Measurements from ENCODE around the gene DPEP1.
"Not testable (repeated sequence)": the region's sequence is repeated elsewhere in the genome, so short reads cannot be mapped to it uniquely, and the experiment has no call there.

DPEP1 gene

DNA sequence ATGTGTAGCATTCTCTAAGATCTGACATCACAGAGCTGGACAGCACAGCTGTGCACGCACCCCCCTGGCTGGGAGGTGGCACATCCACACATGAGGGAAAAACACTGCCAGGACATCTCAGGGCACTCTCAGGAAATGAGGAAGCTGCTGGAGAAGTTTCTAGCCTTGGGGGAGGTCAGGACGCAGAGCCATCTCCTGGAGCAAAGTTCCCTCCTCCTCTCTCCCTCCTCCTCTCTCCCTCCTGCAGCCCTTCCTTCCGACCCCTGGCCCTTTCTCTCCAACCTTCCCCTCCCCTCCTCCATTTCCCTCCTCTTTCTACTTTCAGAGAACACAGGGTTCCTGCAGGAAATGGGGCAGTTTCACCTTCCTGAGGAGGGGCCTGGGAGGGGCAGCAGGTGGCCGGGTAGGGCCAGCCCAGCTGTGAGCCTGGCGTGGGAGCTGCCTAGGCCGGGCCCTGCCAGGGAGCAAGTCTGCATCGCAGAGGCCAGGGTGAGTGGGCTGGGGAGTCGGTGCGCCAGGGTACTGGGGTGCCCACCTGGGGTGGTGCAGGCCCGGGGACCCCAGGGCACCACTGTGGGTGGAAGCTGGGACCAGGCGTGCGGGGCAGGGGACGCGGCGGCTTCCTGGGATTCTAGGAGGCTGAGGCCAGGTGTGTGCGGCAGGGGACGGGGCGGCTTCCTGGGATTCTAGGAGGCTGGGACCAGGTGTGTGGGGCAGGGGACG, at the start of gene DPEP1:
DPEP1 (plus strand) TSS at position 412 of the 723 bp plus-strand sequence. CDS start 16,769 bp downstream, outside the sequence.
- FAIRE-seq (no peak), DNase-seq (ENCODE audit: insufficient read length, low spot score) (no peak)

GRCh38 chr16:89564476-89565255, 48.8 kb upstream of the DPEP1 start:
- FAIRE-seq (no peak), DNase-seq (ENCODE audit: insufficient read length, low spot score) (no peak)

DNA sequence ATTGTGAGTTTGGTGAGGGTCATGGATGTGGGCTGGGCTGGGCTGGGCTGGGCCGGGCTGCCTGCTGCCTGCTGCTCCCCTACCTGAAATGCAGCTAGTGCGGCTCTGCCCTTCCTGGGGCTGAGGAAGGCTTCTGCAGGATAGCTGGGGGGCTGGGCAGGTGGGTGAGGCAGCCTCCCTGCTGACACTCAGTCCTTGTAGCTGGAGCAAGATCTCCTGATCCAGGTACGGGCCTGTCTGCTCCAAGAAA, 48.3 kb upstream of the DPEP1 start:
- DNase-seq (ENCODE audit: insufficient read length, low spot score) (no peak), FAIRE-seq (no peak)

DNA sequence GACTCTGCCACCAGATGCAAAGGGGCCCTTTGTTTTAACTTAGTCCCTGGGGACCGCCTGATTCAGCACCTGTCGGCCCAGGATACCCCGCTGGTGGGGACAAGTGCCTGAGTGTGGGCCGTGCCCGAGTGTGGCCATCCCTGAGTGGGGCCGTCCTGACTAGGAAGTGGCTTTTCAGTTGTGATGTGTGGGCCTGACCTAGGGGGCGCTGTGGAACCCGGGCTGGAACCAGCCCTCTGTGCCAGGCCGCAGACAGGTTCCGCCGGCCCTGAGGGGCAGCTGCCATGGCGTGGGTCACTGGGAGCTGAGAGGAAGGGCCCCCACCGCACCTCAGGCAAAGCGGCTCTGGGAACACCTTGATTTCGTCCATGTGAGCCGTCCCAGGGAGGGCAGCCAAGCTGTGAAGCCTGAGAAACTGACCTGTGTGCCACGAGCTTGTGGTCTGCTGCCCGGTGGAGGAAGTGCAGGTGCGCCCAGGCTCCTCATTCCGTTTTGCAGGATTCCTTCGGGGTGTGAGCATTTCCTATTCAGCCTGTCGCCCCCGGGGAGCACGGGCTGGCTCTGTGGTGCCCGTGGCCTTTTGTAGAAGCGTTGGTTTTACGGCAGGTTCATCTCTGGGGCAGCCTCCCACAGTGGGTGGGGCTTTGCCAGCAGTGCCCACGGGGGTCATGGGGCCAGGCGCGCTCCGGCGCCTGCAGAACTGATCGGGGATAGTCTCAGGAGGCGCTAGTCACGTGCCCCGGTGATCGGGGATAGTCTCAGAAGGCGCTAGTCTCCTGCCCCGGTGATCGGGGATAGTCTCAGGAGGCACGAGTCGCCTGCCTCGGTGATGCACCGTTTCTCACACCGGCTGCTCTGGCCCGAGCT, 47.7 kb upstream of the DPEP1 start:
- no peak for DNase-seq (ENCODE audit: insufficient read length, low spot score)
- no peak for FAIRE-seq

DNA sequence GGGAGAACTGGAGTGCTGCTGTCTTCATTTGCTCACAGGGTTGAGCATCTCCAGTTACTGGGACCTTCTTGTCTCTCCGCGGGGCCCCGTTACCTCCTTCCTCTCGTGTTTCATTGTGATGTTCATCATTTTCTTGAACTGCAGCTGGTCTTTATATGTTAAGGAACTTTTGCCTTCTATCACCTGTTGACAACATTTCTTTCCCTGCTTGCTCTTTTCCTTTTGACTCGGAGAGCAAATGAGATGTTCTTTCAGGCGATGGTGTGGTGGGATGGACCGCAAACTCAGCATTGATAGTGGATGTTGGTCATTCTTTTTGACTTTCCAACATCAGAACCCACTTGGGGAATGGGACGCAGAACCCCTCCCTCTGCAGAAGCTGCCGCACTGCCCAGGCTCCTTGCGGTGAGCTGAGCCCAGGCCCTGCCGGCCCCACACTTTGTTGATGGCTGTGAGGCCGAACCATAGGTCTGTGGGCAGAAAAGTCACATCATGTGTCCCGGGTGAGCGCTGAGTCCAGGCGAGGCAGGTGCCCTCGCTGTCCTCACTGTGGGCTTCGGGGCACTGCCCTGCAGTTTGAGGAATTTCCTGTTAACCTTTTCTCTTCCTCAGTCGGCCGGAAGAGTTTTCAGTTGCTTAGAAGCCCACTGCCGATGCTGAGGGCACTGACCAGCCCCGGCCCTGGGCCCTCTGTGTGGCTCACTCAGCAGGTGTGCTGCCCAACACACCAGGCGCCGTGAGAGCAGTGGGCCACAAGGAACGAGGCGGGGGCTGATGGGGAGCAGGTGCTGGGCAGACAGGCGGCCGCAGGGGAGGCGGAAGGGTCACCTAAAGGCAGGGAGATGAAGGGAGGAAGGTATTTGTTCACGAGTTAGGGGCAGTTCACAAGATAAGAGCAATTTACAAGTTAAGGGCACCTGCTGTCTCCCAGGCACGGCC, 45.5 kb upstream of the DPEP1 start:
- DNase-seq (ENCODE audit: insufficient read length, low spot score), result no peak
- FAIRE-seq, result no peak

DNA sequence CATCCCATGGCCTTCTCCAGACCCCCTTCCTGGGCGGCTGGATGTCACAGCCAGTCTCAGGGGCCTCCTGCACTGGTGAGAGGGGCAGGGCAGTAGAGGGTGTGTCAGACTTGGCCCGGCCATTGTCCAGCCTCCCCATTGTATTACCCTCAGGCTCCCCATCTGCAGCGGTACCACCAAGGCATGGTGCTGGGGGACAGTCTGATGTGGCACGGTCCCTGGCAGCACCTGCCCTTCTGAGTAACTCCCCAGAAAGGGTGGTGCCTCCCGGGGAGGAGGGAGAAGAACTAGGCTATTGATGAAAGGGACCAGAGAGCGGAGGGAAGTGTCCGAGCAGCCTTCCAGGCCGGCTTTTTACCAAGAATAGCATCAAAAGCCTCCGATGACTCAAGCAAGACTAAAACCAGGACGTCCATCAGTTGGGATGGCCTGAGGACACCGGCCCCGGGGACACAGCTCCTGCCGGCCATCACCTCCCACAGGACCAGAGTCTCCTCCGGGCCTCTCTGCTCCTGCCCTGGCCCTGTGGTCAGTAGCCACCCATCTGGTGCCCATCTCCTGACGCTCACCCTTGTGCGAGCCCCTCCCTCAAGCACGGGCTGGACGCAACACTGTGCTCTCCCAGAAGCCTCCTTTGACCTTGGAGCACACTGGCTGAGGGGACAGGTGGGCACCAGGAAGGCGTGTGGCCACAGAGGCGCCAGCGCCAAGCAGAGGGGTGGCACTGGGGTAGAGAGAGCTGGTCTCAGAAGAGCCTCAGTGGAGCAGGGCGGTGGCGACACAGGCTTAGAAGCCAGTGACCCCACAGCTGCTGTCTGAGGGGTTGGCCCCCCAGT, 43.7 kb upstream of the DPEP1 start:
- no peak for FAIRE-seq
- no peak for DNase-seq (ENCODE audit: insufficient read length, low spot score)

GRCh38 chr16:89570342-89570923, 43.0 kb upstream of the DPEP1 start:
- DNase-seq (ENCODE audit: insufficient read length, low spot score) (no peak), FAIRE-seq (no peak)

DNA sequence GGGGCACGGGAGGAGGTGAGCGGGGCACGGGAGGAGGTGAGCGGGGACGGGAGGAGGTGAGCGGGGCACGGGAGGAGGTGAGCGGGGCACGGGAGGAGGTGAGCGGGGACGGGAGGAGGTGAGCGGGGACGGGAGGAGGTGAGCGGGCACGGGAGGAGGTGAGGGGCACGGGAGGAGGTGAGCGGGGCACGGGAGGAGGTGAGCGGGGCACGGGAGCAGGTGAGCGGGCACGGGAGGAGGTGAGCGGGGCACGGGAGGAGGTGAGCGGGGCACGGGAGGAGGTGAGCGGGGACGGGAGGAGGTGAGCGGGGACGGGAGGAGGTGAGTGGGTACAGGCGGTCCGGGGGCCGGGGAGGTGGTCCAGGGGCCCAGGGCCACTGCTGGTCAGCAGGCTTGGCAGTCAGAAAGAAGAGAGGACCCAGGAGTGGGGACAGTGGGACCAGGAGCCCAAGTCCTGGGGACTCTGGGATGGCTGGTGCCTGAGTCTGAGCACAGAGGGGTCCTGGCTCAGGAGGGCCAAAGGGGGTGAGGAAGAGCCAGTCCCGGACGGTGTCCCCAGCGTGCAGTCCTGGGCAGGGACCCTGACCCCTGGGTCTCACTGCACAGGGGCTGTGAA, 42.4 kb upstream of the DPEP1 start:
- DNase-seq (ENCODE audit: insufficient read length, low spot score); FAIRE-seq: not testable (repeated sequence)

DNA sequence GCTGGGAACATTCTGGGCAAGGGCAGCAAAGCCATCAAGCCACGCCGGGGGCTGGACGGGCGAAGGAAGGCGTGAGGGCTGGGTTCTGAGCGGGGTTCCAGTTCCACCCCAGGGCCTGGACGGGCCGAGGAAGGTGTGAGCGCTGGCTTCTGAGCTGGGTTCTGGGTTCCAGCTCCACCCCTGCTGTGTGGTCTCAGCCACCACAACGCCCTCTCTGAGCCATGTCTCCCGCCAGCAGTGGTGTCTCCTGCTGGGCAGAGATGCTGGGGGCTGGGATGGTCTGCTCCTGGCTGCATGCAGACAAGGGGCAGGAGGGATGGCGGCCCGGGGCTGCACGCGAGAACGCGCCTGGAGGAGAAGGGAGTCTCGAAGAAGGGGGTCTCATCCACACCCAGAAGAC, 41.8 kb upstream of the DPEP1 start:
- FAIRE-seq (no peak), DNase-seq (ENCODE audit: insufficient read length, low spot score) (no peak)

GRCh38 chr16:89572073-89572484, 41.4 kb upstream of the DPEP1 start:
- no peak for FAIRE-seq
- no peak for DNase-seq (ENCODE audit: insufficient read length, low spot score)

- FAIRE-seq (no peak), DNase-seq (ENCODE audit: insufficient read length, low spot score) (no peak)
Observed at GRCh38 chr16:89572485-89573205, 40.8 kb upstream of the DPEP1 start.

GRCh38 chr16:89573826-89574680, 39.4 kb upstream of the DPEP1 start:
- DNase-seq (ENCODE audit: insufficient read length, low spot score), result no peak
- no peak for FAIRE-seq

- FAIRE-seq, result peak; percentile 59
- DNase-seq (ENCODE audit: insufficient read length, low spot score), result peak; percentile 96
Observed at GRCh38 chr16:89574681-89575246, 38.7 kb upstream of the DPEP1 start.

- DNase-seq (ENCODE audit: insufficient read length, low spot score) (peak; percentile 83), FAIRE-seq (no peak)
Observed at GRCh38 chr16:89575247-89576152, 37.9 kb upstream of the DPEP1 start, which contains the start of gene CPNE7. CPNE7 (plus strand) TSS chr16:89575758; CDS start chr16:89575898, 140 bp downstream.

DNA sequence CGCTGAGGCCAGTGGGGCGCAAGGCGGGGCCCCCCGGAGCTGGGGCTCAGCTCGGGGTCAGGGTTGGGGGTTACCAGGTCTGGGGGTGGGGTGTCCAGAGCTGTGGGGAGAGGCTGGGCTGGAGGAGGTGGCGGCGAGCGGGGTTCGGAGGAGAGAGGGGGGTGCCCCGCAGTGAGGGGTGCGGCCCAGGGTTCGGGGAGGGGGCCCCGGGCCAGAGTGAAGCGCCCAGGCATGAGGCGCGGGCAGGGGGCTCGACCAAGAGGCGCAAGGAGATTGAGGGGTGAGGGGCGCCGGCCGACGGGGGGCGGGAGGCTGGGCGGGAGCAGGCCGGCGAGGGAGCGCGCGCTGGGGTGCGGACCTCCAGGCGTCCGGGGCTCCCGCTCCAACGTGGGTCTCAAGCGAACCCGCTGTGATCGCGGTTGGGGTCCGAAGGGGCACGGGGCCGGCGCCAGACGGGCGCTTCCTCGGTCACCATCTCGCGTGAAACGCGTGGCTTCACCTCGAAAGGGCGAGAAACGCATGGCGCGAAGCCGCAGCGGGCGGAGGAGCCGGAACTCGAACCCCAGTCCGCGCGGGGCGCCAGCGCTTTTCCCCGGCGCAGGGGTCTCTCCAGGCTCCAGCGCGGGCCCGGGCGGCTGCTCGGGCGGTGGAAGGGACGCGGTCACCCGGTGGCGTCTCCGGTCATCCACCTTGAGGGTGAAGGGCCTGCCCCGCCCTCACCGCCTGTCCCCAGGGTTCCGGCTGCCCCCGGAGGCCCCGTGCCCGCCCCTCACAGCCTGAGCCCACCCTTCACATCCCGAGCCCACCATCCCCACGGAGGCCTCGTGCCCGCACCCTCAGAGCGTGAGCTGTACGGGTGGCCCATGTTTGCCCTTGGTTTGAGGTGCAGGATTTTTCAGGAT, 37.0 kb upstream of the DPEP1 start:
- FAIRE-seq, result no peak
- DNase-seq (ENCODE audit: insufficient read length, low spot score), result no peak

Data from GM19239 (cell line).